H1 (cell line): ENCODE measurements around the gene DEFB131A. TPM values are rescaled to one million over a fixed set of nuclear protein-coding genes. Genes with fewer than 3 reads are reported as not detected.
"Not testable (repeated sequence)": the region's sequence is repeated elsewhere in the genome, so short reads cannot be mapped to it uniquely, and the experiment has no call there.

Experiments
- CTCF ChIA-PET: fragments of 300-600 bp; sonication (Branson Sonifier 250); formaldehyde crosslinking; loops from one replicate; lab custom pipeline; 2021; ENCODE audit not compliant: partially characterized antibody; lab: Charles Lee
- POLR2A ChIA-PET: fragments of 300-600 bp; sonication (Branson Sonifier 250); formaldehyde crosslinking; loops from one replicate; lab custom pipeline; 2021; ENCODE audit warnings: inconsistent platforms; ENCODE audit not compliant: partially characterized antibody; lab: Charles Lee
- DNase-seq, 2 experiments: peaks; one replicate each; pipeline versions ENCODE4 v3.0.0 to v3.0.0-alpha.2; 2010 to 2022; ENCODE audit warnings: low spot score in 2 of 2, low read depth in 1 of 2, mixed read lengths in 1 of 2
- FAIRE-seq: peaks from 2 replicates; lab custom pipeline; 2011; peaks lifted over from hg19 to GRCh38; lab: Jason Lieb, UNC
- H2AFZ ChIP-seq: 2 replicates; pipeline ENCODE4 v1.8.1; 2012; ENCODE audit warnings: low read length, inconsistent platforms
- H2AK5ac ChIP-seq: 2 replicates; pipeline ENCODE4 v1.6.1; 2013; ENCODE audit warnings: low read depth, low read length
- H2BK120ac ChIP-seq: replicated peaks from 2 replicates; pipeline ENCODE3; 2013; ENCODE audit warnings: low read depth, low read length, inconsistent platforms
- H2BK12ac ChIP-seq: 2 replicates; pipeline ENCODE4 v1.6.1; 2013; ENCODE audit warnings: low read depth, low read length
- H2BK15ac ChIP-seq: 2 replicates; pipeline ENCODE4 v1.6.1; 2013; ENCODE audit warnings: low read length
- H2BK20ac ChIP-seq: 2 replicates; pipeline ENCODE4 v1.6.1; 2013; ENCODE audit warnings: low read length
- H2BK5ac ChIP-seq: 2 replicates; pipeline ENCODE4 v1.6.1; 2013; ENCODE audit warnings: low read depth, low read length
- H3K14ac ChIP-seq: 2 replicates; pipeline ENCODE4 v1.6.1; 2013; ENCODE audit warnings: inconsistent platforms; ENCODE audit not compliant: insufficient read length
- H3K18ac ChIP-seq: 2 replicates; pipeline ENCODE4 v1.6.1; 2013; ENCODE audit warnings: low read length; ENCODE audit errors: extremely low read depth
- H3K23ac ChIP-seq: 2 replicates; pipeline ENCODE4 v1.6.1; 2013; ENCODE audit warnings: inconsistent platforms; ENCODE audit not compliant: insufficient read length
- H3K23me2 ChIP-seq: 2 replicates; pipeline ENCODE4 v1.6.1; 2013; ENCODE audit warnings: low read depth, low read length
- H3K27ac ChIP-seq: 2 replicates; pipeline ENCODE4 v1.6.1; 2011; ENCODE audit warnings: low read depth, low read length, inconsistent platforms
- H3K27me3 ChIP-seq, 4 experiments: replicated peaks in 1 of 4; 1 replicate in 1 of 4; 2 replicates in 3 of 4; pipeline versions ENCODE4 v1.6.1 to v1.8.1; 2011 to 2013; ENCODE audit warnings: low read length in 3 of 4, mild to moderate bottlenecking in 3 of 4, inconsistent platforms in 2 of 4, mixed read lengths in 2 of 4, moderate library complexity in 1 of 4; ENCODE audit not compliant: control insufficient read depth in 3 of 4, insufficient read depth in 3 of 4; ENCODE audit errors: extremely low read depth in 1 of 4
- H3K36me3 ChIP-seq, 4 experiments: 2 replicates each; pipeline versions ENCODE4 v1.6.1 to v1.8.1; 2011 to 2013; ENCODE audit warnings: mild to moderate bottlenecking in 4 of 4, low read length in 3 of 4, moderate library complexity in 2 of 4, control low read depth in 1 of 4, inconsistent platforms in 1 of 4; ENCODE audit not compliant: insufficient read depth in 4 of 4, control insufficient read depth in 2 of 4
- H3K4ac ChIP-seq: replicated peaks from 2 replicates; pipeline ENCODE3; 2013; ENCODE audit warnings: low read length, low read depth, mixed read lengths, inconsistent platforms; ENCODE audit not compliant: insufficient read length
- H3K4me1 ChIP-seq, 4 experiments: replicated peaks in 1 of 4; 1 replicate in 1 of 4; 2 replicates in 3 of 4; pipeline versions ENCODE4 v1.6.1 to v1.8.1; 2011 to 2013; ENCODE audit warnings: low read length in 3 of 4, inconsistent platforms in 2 of 4, mixed read lengths in 1 of 4; ENCODE audit not compliant: insufficient read depth in 4 of 4, control insufficient read depth in 3 of 4
- H3K4me2 ChIP-seq, 2 experiments: 2 replicates each; pipeline versions ENCODE4 v1.6.1 to v1.8.1; 2011 to 2013; ENCODE audit warnings: low read depth in 2 of 2, low read length in 2 of 2, control low read depth in 1 of 2, inconsistent platforms in 1 of 2, mild to moderate bottlenecking in 1 of 2; ENCODE audit not compliant: insufficient read depth in 1 of 2
- H3K4me3 ChIP-seq, 4 experiments: fragments of 200-600, 300-600 bp in 1 of 4; sonication (generic), shearing (Covaris generic), sonication (Bioruptor Twin) in 1 of 4; 2 replicates each; pipeline versions ENCODE4 v1.5.1 to v1.8.1; 2011 to 2016; ENCODE audit warnings: low read length in 4 of 4, low read depth in 3 of 4, control low read depth in 2 of 4, inconsistent platforms in 2 of 4, mild to moderate bottlenecking in 2 of 4, mixed read lengths in 1 of 4, moderate library complexity in 1 of 4; ENCODE audit not compliant: insufficient read depth in 2 of 4; ENCODE audit errors: extremely low read depth in 1 of 4
- H3K56ac ChIP-seq: replicated peaks from 2 replicates; pipeline ENCODE3; 2013; ENCODE audit warnings: low read depth, mild to moderate bottlenecking, mixed read lengths, low read length, inconsistent platforms; ENCODE audit not compliant: insufficient read length
- H3K79me1 ChIP-seq: 2 replicates; pipeline ENCODE4 v1.6.1; 2013; ENCODE audit warnings: low read depth, low read length, control low read depth
- H3K79me2 ChIP-seq, 2 experiments: 2 replicates each; pipeline versions ENCODE4 v1.6.1 to v1.8.1; 2012 to 2013; ENCODE audit warnings: low read length in 2 of 2, mild to moderate bottlenecking in 2 of 2, inconsistent platforms in 1 of 2; ENCODE audit not compliant: insufficient read depth in 2 of 2, control insufficient read depth in 1 of 2
- H3K9ac ChIP-seq, 4 experiments: replicated peaks in 1 of 4; 1 replicate in 1 of 4; 2 replicates in 3 of 4; pipeline versions ENCODE4 v1.6.1 to v1.8.1; 2011 to 2013; ENCODE audit warnings: low read depth in 3 of 4, low read length in 3 of 4, control low read depth in 2 of 4, mild to moderate bottlenecking in 2 of 4, moderate library complexity in 2 of 4, inconsistent platforms in 1 of 4; ENCODE audit errors: extremely low read depth in 1 of 4
- H3K9me3 ChIP-seq, 2 experiments: 2 replicates each; pipeline versions ENCODE4 v1.6.1 to v1.8.1; 2012 to 2013; ENCODE audit warnings: mild to moderate bottlenecking in 2 of 2, moderate library complexity in 2 of 2, control low read depth in 1 of 2, inconsistent platforms in 1 of 2, low read depth in 1 of 2, low read length in 1 of 2, mixed read lengths in 1 of 2; ENCODE audit not compliant: insufficient read depth in 2 of 2
- H4K20me1 ChIP-seq, 2 experiments: replicated peaks in 1 of 2; 2 replicates each; pipeline versions ENCODE3 to v1.8.1; 2011 to 2013; ENCODE audit warnings: inconsistent platforms in 2 of 2, low read length in 2 of 2, mild to moderate bottlenecking in 1 of 2; ENCODE audit not compliant: insufficient read depth in 2 of 2, control insufficient read depth in 1 of 2
- H4K5ac ChIP-seq: 2 replicates; pipeline ENCODE4 v1.6.1; 2013; ENCODE audit warnings: low read length, low read depth, mixed read lengths, inconsistent platforms; ENCODE audit not compliant: insufficient read length
- H4K8ac ChIP-seq: 2 replicates; pipeline ENCODE4 v1.8.0; 2013; ENCODE audit warnings: mild to moderate bottlenecking, moderate library complexity, low read length, inconsistent platforms; ENCODE audit not compliant: insufficient read depth; ENCODE audit errors: extremely low read depth
- H4K91ac ChIP-seq: replicated peaks from 2 replicates; pipeline ENCODE3; 2013; ENCODE audit warnings: low read length, mixed read lengths, inconsistent platforms; ENCODE audit not compliant: insufficient read length
- CTCF ChIP-seq, 3 experiments: IDR thresholded peaks; 1 replicate in 2 of 3; 2 replicates in 1 of 3; pipeline versions ENCODE4 v1.5.1 to v1.6.1; 2011; ENCODE audit warnings: low read length in 3 of 3, mild to moderate bottlenecking in 3 of 3, inconsistent platforms in 2 of 3, low read depth in 1 of 3, moderate library complexity in 1 of 3; ENCODE audit not compliant: insufficient read depth in 1 of 3; ENCODE audit errors: control extremely low read depth in 1 of 3
- RAD21 ChIP-seq, 2 experiments: IDR thresholded peaks in 1 of 2; conservative IDR thresholded peaks in 1 of 2; 2 replicates each; pipeline ENCODE4 v1.6.1; 2011; ENCODE audit warnings: low read depth in 2 of 2, low read length in 2 of 2, improper control_type of control experiment in 1 of 2, inconsistent platforms in 1 of 2, mild to moderate bottlenecking in 1 of 2, moderate library complexity in 1 of 2
- WGBS, 2 experiments: shearing (Covaris generic) in 1 of 2; methylation state at CpG; one replicate each; pipeline versions ENCODE4 v1.1.6 to v1.1.7; 2013 to 2015; ENCODE audit warnings: low lambda C conversion rate in 2 of 2, mixed read lengths in 2 of 2, inconsistent platforms in 1 of 2, low coverage in 1 of 2, missing lambda C conversion rate in 1 of 2; ENCODE audit not compliant: insufficient replicate concordance in 2 of 2, insufficient coverage in 1 of 2, insufficient read length in 1 of 2; ENCODE audit errors: extremely low coverage in 1 of 2, missing lambda C conversion rate in 1 of 2; 5-methylcytosine and 5-hydroxymethylcytosine counted together
- polyA plus RNA-seq, 7 experiments: library from polyadenylated mRNA; depleted of rRNA in 3 of 7; stranded (reverse) in 5 of 7; unstranded in 2 of 7; fragments of >200 nt in 5 of 7; fragments of 200-250 nt in 2 of 7; gene quantifications; 1 replicate in 5 of 7; 2 replicates in 1 of 7; 4 replicates in 1 of 7; pipeline versions ENCODE4 v1.2.1 to v1.2.3, GENCODE V29; 2011 to 2013; ENCODE audit warnings: missing spikeins in 2 of 7, mixed read lengths in 2 of 7
- total RNA-seq: library from RNA; stranded (reverse); fragmentation: NEBNext Ultra II Directional; extraction: Animal tissue kit (Norgen Biotek cat#: 25700); gene quantifications from 2 replicates; pipeline ENCODE4 v1.2.1, GENCODE V29; 2021

DEFB131A gene
- total and polyA plus RNA-seq, 2 of the 8 experiments (the other 6 are each of a cell fraction or from before 2014, with no cell fraction given) = not detected

- H2AK5ac ChIP-seq, H2BK20ac ChIP-seq, H4K5ac ChIP-seq, H2BK120ac ChIP-seq, H2BK12ac ChIP-seq, H4K8ac ChIP-seq, H3K36me3 ChIP-seq, H3K27me3 ChIP-seq, H3K56ac ChIP-seq, H3K4me3 ChIP-seq, DNase-seq, H3K9ac ChIP-seq, H3K4me1 ChIP-seq, H2BK5ac ChIP-seq, H3K4me2 ChIP-seq, FAIRE-seq, H2AFZ ChIP-seq, H3K23ac ChIP-seq, H4K91ac ChIP-seq, H2BK15ac ChIP-seq, H3K79me2 ChIP-seq, H3K18ac ChIP-seq, H3K14ac ChIP-seq, H4K20me1 ChIP-seq, H3K79me1 ChIP-seq, H3K4ac ChIP-seq, CTCF ChIA-PET, H3K23me2 ChIP-seq, H3K27ac ChIP-seq, POLR2A ChIA-PET: not testable (repeated sequence)
- TF ChIP-seq RAD21 (IDR thresholded peaks at IDR 0.05 in 1 of 2, conservative IDR thresholded peaks at IDR 0.05 in 1 of 2; ENCODE audit: low read depth in 2 of 2, low read length in 2 of 2) = peak in 1 of 2 experiments; percentile 18; a peak in 1 of 4 replicates
- peak in 1 of 3 experiments; percentile 3; a peak in 1 of 4 replicates for TF ChIP-seq CTCF (IDR thresholded peaks at IDR 0.05; ENCODE audit: control extremely low read depth in 1 of 3, insufficient read depth in 1 of 3, low read depth in 1 of 3, low read length in 3 of 3)
- peaks cover 3 to 16% of the 10 kb centered on the region in 2 experiments; a peak in 3 of 4 replicates for H3K9me3 ChIP-seq
- 69% methylated on average over 6 of the region's 8 CpGs; no CpG with 5 or more reads in 1 of the 2 experiments for WGBS, 2 experiments
These were observed 35.3 kb downstream of the DEFB131A start for GRCh38 chr4:9479466-9479865.
